Activated CD4-positive, CD25-positive, alpha-beta regulatory T cell (primary cell): ENCODE data around the gene NUP133.
"Not testable (repeated sequence)": the region's sequence is repeated elsewhere in the genome, so short reads cannot be mapped to it uniquely, and the experiment has no call there.

ENCODE experiments used
- DNase-seq, 4 experiments: peaks; one replicate each; lab custom pipeline; 2025; lab: John Stamatoyannopoulos, UW

NUP133 gene

GRCh38 chr1:229412056-229412455 lies 96.1 kb downstream of the NUP133 start:
- DNase-seq: no peak

GRCh38 chr1:229411434-229412055 lies 96.6 kb downstream of the NUP133 start:
- no peak for DNase-seq

- no peak for DNase-seq
These were observed 97.3 kb downstream of the NUP133 start for GRCh38 chr1:229410692-229411433.

GRCh38 chr1:229410370-229410691 lies 97.8 kb downstream of the NUP133 start:
- no peak for DNase-seq

- no peak for DNase-seq
These were observed 98.3 kb downstream of the NUP133 start for GRCh38 chr1:229409616-229410369.

- no peak for DNase-seq
These were observed 99.6 kb downstream of the NUP133 start for GRCh38 chr1:229408458-229409037.

DNA sequence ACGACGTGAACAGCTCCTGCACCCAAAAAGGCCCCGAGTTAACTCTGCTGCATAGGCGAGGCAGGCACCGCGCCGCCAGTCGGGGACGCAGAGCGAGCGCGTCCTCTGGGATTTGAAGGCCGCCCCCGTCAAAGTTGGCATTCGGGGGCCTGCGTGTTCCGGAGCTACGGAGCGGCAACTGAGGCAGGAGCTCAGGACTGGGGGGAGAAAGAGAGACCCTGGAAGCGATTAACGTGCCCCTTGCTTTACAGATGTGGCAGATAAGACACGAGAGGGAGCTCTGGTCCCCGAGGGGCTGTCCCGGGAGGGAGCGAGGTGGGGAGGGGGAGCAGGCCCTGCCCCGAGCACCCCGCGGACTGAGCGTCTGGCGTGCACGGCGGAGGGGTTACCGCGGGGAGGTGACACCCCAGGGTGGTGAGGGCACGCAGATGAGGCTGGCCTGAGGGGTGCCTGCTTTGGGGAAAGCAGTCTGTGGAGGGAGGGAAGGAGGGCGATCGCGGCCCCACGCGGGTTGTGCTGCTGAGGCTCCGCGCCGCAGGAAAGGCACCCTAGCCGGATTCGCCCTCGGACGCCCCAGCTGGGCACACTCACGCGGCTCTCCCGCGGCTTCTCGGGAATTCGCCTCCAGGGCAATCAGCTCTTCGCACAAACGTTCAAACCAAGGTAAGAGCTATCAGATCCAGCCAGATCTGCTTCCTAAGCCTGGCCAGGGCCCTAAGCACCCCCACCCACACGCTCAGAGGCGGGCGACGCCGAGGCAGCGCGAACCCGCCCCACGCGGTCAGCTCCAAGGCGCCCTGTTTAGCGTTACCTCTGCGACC lies 100.7 kb downstream of the NUP133 start:
- no peak for DNase-seq

DNA sequence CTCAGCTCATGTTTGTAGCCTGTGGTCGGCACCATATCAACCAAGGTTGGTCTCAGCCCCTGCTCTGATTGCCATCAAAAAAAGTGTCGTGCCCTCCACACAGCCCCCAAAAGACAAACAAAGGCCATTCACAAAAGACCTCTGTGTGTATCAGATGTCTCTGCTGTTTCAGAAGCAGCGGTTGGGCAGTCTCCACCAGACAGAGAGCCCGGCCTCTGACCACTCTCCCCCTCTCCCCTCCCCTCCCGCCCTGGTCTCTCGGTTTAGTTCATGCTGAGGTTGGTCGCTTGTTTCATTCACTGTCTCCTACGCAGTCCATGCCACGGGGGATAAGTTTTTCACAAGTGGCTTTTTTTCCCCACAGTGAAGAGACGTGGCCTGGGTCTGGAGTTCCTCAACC lies 101.3 kb downstream of the NUP133 start:
- no peak for DNase-seq

GRCh38 chr1:229403573-229403972 lies 104.6 kb downstream of the NUP133 start:
- DNase-seq: no peak

DNA sequence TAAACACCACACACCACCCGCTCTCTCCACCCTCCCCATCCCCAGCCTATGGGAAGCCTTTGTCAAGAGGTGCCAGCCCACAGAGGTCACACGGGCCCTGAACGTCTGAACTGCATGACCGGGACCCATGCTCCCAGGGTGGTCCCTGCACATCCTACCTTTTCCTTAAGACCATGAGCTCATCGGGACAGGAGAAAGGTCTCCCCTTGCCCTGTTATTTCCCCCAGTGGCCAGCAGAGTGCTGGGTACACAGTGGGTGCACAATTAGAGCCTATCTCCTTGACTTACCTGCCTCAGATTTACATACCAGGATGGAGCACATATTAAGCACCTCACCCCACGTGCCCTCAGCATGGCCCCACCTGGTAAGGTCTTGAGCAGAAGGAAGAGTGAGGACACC lies 105.1 kb downstream of the NUP133 start:
- DNase-seq: no peak

DNA sequence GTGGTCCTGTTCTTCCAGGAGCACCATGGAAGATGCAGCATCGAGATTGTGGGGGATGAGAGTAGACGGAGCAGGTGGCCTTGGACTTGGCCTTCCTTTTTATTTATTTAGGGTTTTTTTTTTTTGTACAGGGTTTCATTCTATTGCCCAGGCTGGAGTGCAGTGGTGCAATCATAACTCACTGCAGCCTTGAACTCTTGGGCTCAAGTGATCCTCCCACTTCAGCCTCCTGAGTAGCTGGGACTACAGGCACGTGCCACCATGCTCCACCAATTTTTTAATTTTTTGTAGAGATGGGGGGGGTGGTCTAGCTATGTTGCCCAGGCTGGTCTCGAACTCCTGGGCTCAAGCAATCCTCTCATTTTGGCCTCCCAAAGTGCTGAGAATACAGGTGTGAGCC lies 105.8 kb downstream of the NUP133 start:
- DNase-seq: not testable (repeated sequence)

DNA sequence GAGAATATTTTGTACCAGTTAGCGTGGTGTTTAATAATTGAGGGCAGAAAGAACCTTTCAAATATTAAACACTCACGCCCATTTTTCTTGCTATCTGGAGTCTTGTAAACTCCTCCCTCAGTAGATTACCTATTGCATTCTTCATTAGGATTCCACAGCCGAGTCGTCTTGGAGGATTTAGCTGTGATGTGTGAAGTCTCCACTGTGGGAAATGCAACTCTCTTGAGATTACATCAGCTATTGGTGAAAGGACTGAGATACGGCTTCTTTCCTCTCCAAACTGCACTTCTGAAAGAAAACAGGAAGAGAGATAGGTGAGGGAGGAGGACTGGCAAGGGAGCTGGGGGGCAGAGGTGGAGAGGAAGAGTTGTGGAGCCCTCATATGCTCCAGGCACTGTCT lies 110.4 kb downstream of the NUP133 start:
- no peak for DNase-seq

DNA sequence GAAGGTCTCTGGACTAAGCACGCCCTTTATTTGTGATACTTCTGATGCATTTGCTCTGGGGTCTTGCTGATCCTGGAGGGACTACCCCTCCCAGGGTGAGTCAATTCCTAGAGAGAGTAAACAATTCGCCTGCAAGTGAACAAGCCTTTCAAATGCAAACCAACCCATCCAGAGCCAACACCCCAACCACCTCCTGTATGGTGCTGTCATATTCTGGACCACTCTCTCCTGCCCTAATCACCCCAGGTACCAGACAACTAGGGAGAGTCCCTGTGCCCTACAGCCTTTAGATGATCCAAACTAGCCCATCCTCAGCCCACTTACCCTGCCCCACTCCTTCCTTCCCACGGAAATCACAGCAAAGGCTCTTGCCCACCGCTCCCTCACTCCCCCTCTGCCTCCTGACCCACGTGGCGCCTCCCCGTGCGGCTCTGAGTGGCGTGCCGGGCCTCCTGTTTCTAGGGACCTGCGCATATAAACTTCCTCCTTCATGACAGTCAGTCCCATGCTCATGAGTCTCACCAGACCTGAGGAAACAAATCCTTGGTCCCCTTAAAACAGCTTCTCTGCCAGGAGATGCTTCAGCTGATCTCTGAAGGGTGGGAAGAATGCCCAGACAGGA lies 111.4 kb downstream of the NUP133 start:
- no peak for DNase-seq

DNA sequence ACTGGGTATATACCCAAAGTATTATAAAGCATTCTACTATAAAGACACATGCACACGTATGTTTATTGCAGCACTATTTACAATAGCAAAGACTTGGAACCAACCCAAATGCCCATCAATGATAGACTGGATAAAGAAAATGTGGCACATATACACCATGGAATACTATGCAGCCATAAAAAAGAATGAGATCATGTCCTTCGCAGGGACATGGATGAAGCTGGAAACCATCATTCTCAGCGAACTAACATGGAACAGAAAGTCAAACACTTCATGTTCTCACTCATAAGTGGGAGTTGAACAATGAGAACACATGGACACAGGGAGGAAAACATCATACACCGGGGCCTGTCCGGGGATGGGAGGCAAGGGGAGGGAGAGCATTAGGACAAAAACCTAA lies 113.6 kb downstream of the NUP133 start:
- not testable (repeated sequence) for DNase-seq

DNA sequence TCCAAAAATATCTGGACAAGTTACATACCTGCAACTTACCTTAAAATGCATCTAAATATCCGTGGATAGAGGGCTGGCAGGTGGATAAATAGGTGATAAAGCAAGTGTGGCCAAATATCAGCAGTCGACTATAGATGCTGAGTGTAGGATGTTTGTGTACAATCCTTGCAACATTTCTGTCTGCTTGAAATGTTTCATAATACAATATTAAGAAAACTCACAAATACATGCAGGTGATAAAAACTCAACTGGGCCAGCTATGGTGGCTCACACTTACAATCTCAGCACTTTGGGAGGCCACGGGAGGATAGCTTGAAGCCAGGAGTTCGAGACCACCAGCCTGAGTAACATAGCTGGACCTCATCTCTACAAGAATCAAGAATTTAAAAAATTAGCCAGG lies 115.2 kb downstream of the NUP133 start:
- DNase-seq: no peak
